K562 (cell line): ENCODE data around the gene CEP72. TPM values are rescaled to one million over a fixed set of nuclear protein-coding genes. Genes with fewer than 3 reads are reported as not detected.

Source experiments
- NFE2 ChIP-seq: IDR thresholded peaks from 2 replicates; pipeline ENCODE4 v1.6.1; 2014; ENCODE audit warnings: antibody characterized with exemption, low read depth
- STAT5A ChIP-seq: IDR thresholded peaks from 2 replicates; pipeline ENCODE4 v1.6.1; 2012; ENCODE audit warnings: low read length, inconsistent platforms, borderline replicate concordance
- polyA plus RNA-seq, 8 experiments: library from polyadenylated mRNA; depleted of rRNA in 4 of 8; stranded (reverse) in 5 of 8; unstranded in 3 of 8; fragments of >200 nt; fragmentation: Nextera tagmentation in 2 of 8; fragmentation: Illumina TruSeq in 1 of 8; extraction: Ambion mirVana in 2 of 8; extraction: Trizol in 1 of 8; gene quantifications; 2 replicates each; pipeline versions ENCODE4 v1.2.1 to v1.2.3, GENCODE V29; 2011 to 2014; ENCODE audit warnings: inconsistent platforms in 1 of 8, missing spikeins in 1 of 8
- total RNA-seq, 7 experiments: library from RNA; depleted of rRNA in 6 of 7; stranded (reverse); fragments of >200 nt in 6 of 7; fragmentation: Illumina TruSeq in 2 of 7; extraction: Trizol in 2 of 7; gene quantifications; 2 replicates each; pipeline versions ENCODE4 v1.2.1 to v1.2.3, GENCODE V29; 2011 to 2021; ENCODE audit warnings: low replicate concordance in 1 of 7
- TF ChIP-seq, protein P1 (sequence below): fragments of 450-650 bp; formaldehyde crosslinking; IDR thresholded peaks from 2 replicates; pipeline ENCODE4 v1.4.0; 2022; ENCODE audit warnings: mild to moderate bottlenecking, moderate library complexity
- TF ChIP-seq, protein P2 (sequence below): fragments of 200-600 bp; sonication (generic); IDR thresholded peaks from one replicate; pipeline ENCODE4 v1.6.1; 2012; ENCODE audit warnings: mild to moderate bottlenecking, low read depth, low read length, inconsistent platforms

The CEP72 gene
- total and polyA plus RNA-seq, 9 of the 15 experiments (the other 6 are each of a cell fraction or from before 2014, with no cell fraction given): 0.89 to 38.1 (median 14.2) TPM

DNA sequence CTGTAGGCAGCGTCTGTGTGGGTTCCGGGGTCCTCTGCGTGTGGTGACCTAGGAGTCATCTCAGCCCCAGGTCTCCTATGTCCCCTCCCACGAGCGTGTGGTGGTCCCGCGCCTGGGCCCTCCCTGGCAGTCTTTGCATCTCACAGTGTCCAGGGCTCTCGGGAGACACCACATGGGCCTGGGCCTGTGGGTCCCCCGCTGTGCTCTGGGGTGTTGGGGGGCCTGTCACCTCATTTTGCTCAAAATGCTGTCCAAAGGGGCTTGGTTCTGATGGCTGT lies 27.1 kb downstream of the CEP72 start (continued):
- TF ChIP-seq, protein P1, sequence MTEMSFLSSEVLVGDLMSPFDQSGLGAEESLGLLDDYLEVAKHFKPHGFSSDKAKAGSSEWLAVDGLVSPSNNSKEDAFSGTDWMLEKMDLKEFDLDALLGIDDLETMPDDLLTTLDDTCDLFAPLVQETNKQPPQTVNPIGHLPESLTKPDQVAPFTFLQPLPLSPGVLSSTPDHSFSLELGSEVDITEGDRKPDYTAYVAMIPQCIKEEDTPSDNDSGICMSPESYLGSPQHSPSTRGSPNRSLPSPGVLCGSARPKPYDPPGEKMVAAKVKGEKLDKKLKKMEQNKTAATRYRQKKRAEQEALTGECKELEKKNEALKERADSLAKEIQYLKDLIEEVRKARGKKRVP: no peak
- TF ChIP-seq NFE2 (no peak), STAT5A (no peak)
- TF ChIP-seq, protein P2, sequence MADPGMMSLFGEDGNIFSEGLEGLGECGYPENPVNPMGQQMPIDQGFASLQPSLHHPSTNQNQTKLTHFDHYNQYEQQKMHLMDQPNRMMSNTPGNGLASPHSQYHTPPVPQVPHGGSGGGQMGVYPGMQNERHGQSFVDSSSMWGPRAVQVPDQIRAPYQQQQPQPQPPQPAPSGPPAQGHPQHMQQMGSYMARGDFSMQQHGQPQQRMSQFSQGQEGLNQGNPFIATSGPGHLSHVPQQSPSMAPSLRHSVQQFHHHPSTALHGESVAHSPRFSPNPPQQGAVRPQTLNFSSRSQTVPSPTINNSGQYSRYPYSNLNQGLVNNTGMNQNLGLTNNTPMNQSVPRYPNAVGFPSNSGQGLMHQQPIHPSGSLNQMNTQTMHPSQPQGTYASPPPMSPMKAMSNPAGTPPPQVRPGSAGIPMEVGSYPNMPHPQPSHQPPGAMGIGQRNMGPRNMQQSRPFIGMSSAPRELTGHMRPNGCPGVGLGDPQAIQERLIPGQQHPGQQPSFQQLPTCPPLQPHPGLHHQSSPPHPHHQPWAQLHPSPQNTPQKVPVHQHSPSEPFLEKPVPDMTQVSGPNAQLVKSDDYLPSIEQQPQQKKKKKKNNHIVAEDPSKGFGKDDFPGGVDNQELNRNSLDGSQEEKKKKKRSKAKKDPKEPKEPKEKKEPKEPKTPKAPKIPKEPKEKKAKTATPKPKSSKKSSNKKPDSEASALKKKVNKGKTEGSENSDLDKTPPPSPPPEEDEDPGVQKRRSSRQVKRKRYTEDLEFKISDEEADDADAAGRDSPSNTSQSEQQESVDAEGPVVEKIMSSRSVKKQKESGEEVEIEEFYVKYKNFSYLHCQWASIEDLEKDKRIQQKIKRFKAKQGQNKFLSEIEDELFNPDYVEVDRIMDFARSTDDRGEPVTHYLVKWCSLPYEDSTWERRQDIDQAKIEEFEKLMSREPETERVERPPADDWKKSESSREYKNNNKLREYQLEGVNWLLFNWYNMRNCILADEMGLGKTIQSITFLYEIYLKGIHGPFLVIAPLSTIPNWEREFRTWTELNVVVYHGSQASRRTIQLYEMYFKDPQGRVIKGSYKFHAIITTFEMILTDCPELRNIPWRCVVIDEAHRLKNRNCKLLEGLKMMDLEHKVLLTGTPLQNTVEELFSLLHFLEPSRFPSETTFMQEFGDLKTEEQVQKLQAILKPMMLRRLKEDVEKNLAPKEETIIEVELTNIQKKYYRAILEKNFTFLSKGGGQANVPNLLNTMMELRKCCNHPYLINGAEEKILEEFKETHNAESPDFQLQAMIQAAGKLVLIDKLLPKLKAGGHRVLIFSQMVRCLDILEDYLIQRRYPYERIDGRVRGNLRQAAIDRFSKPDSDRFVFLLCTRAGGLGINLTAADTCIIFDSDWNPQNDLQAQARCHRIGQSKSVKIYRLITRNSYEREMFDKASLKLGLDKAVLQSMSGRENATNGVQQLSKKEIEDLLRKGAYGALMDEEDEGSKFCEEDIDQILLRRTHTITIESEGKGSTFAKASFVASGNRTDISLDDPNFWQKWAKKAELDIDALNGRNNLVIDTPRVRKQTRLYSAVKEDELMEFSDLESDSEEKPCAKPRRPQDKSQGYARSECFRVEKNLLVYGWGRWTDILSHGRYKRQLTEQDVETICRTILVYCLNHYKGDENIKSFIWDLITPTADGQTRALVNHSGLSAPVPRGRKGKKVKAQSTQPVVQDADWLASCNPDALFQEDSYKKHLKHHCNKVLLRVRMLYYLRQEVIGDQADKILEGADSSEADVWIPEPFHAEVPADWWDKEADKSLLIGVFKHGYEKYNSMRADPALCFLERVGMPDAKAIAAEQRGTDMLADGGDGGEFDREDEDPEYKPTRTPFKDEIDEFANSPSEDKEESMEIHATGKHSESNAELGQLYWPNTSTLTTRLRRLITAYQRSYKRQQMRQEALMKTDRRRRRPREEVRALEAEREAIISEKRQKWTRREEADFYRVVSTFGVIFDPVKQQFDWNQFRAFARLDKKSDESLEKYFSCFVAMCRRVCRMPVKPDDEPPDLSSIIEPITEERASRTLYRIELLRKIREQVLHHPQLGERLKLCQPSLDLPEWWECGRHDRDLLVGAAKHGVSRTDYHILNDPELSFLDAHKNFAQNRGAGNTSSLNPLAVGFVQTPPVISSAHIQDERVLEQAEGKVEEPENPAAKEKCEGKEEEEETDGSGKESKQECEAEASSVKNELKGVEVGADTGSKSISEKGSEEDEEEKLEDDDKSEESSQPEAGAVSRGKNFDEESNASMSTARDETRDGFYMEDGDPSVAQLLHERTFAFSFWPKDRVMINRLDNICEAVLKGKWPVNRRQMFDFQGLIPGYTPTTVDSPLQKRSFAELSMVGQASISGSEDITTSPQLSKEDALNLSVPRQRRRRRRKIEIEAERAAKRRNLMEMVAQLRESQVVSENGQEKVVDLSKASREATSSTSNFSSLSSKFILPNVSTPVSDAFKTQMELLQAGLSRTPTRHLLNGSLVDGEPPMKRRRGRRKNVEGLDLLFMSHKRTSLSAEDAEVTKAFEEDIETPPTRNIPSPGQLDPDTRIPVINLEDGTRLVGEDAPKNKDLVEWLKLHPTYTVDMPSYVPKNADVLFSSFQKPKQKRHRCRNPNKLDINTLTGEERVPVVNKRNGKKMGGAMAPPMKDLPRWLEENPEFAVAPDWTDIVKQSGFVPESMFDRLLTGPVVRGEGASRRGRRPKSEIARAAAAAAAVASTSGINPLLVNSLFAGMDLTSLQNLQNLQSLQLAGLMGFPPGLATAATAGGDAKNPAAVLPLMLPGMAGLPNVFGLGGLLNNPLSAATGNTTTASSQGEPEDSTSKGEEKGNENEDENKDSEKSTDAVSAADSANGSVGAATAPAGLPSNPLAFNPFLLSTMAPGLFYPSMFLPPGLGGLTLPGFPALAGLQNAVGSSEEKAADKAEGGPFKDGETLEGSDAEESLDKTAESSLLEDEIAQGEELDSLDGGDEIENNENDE: no peak
